T-helper 9 cell (primary cell): ENCODE data around the gene ETS2.

Experiments
- DNase-seq: peaks from one replicate; pipeline ENCODE4 v3.0.0-alpha.2; 2020

ETS2 gene

DNA sequence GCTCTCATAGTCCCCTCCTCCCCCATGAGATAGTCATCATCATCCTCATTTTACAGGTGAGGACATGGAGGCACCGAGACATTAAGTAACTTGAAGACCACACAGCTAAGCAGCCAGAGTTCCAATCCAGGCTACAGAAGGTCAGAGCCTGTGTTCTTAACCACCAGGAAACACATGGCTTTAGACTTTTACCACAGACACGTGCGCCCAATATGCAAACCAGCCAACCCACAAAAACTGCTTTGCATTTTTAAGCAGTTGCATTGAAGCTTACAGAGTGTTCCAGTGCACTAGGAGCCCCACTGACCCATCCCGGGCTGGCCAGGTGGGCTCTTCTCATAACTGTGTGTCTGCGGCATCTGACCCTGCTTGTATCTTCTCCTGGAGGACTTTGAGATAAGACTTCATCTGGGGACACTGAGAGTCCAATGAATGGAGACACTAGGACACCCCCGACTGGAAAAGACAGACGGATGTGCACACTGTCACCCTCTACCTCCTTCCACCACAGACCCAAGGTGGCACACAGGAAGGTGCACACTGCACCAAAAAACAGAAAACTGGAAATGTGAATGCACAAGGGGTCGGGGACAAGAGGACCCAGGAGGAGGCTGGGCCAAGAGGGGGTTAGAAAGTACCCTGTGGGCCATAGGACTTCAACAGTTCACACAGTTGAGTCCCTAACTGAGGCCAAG, 56.4 kb downstream of the ETS2 start:
- DNase-seq: no peak

DNA sequence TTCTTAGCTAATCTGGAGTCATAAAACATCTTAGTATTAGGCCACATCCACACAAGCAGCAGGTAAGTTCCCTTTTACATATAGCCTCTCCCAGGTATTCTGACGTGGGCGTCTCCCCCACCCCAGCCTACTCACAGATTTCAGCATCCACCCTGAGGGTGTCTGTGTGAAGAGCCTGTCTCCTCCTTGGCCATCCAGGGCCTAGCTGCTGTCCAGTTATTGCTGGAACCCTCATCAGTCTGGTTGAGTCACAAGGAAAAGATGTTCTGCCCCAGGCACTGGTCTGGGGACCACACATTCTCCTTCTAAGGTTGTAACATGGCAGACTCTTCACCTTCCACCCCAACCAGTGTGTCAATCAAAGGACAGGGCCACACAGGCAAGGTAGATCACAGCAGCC, 57.6 kb downstream of the ETS2 start:
- no peak for DNase-seq

DNA sequence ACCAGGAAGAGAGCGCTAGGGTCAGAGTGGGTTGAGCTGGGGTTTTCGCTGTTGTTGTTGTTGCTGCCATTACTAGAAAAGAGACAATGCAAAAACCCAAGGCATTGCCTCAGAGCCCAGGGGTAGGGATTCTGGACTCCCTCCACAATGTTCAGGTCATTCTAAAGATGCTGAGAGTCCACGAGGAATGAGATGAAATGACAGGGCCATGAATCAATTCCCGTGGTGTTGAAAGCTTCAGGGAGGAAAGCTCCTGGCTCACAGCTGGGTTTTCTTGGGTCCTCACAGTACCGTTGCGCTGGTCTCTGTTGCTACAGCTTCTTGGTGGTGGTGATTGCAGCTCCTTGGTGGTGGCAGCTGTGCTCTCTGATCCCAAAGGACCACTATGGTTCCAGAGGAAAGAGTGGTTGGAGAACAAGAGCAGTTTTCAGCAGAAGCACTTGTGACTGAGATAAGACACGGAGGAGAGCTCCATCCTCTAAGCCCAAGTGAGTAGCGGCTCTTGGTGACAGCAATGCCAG, 58.2 kb downstream of the ETS2 start:
- no peak for DNase-seq

DNA sequence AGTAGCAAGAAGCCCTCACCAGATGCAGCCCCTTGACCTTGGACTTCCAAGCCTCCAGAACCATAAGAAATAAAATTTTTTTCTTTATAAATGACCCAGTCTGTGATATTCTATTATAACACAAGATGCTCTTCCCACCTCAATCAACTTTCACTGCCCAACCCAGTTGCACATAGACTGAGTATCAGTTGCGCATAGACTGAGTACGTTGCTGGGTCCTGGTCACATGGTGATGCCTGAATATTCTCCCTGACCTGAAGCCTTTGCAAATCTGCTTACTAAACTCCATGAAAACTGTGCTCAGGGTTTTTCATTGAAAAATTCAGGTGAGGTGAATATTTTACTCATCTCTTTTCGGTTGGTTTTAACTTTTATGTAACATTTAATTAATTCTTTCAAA, 59.2 kb downstream of the ETS2 start:
- DNase-seq: no peak

DNA sequence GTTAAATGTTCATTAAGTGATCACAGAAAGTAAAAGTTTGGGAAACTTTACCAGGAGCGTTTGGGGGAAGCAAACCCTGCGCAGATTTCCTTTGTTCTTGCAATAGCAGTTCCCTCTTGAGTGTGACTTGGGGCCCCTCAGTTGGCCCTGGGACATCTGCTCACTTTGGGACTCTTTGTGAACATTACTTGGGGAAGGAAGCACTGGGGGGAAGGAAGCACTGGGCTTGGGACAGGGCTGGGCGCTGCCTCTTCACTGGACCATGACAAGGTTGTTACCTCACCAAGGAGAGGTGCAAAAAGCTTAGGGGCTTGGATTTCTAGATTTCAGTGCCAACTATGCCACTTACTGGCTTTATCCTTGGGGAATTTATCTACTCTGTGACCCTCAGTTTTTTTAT, 63.5 kb downstream of the ETS2 start:
- no peak for DNase-seq

DNA sequence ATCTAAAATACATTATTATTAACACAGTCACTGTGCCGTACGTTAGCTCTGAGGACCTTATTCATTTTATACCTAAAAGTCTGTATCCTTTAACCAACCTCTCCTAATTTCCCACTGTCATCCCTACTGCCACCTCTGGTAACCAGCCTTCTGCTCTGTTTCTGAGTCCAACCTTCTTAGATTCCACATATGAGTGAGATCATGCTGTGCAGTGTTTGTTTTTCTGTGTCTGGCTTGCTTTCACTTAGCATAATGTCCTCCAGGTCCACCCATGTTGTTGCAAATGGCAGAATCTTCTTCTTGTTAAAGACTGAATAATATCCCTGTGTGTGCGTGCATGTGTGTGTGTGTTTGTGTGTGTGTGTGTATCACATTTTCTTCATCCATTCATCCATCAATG, 64.2 kb downstream of the ETS2 start:
- no peak for DNase-seq
